CD4-positive, alpha-beta T cell (primary cell): Measurements from ENCODE around the gene SPEM1. TPM values are rescaled to one million over a fixed set of nuclear protein-coding genes. Genes with fewer than 3 reads are reported as not detected.

Source experiments
- ATAC-seq: fragments of 200-7000 bp; cut with Tn5 transposase; one replicate; pipeline ENCODE4 v1.10.0; 2022; ENCODE audit warnings: mild to moderate bottlenecking; ENCODE audit not compliant: poor library complexity
- CTCF ChIA-PET: fragments of 350-600 bp; sonication (Branson Sonifier 250); formaldehyde crosslinking; loops from one replicate; lab custom pipeline; 2021; ENCODE audit warnings: antibody characterized with exemption, inconsistent platforms; lab: Charles Lee
- POLR2A ChIA-PET: fragments of 350-600 bp; sonication (Branson Sonifier 250); formaldehyde crosslinking; loops from one replicate; lab custom pipeline; 2021; ENCODE audit warnings: antibody characterized with exemption, inconsistent platforms; lab: Charles Lee
- DNase-seq, 14 experiments: peaks; one replicate each; pipeline ENCODE4 v3.0.0-alpha.2; 2013 to 2020; ENCODE audit warnings: mixed read lengths in 2 of 14
- H3K27ac ChIP-seq, 2 donors: one replicate each; pipeline versions ENCODE4 v1.5.1 to v1.7.0; 2013; ENCODE audit warnings: low read length in 2 of 2, low read depth in 1 of 2, mild to moderate bottlenecking in 1 of 2
- H3K27me3 ChIP-seq, 2 experiments: 1 replicate in 1 of 2; 2 replicates in 1 of 2; pipeline versions ENCODE4 v1.6.1 to v1.7.0; 2013; ENCODE audit warnings: low read length in 2 of 2, control low read depth in 1 of 2, mild to moderate bottlenecking in 1 of 2, moderate library complexity in 1 of 2; ENCODE audit not compliant: insufficient read depth in 2 of 2, control insufficient read depth in 1 of 2
- H3K36me3 ChIP-seq: one replicate; pipeline ENCODE4 v1.6.1; 2013; ENCODE audit warnings: low read length, control low read depth; ENCODE audit not compliant: insufficient read depth
- H3K4me1 ChIP-seq: one replicate; pipeline ENCODE4 v1.6.1; 2013; ENCODE audit warnings: low read length, control low read depth; ENCODE audit not compliant: insufficient read depth
- H3K4me3 ChIP-seq: one replicate; pipeline ENCODE4 v1.5.1; 2013; ENCODE audit warnings: mild to moderate bottlenecking, low read length, moderate library complexity
- H3K9me3 ChIP-seq, 2 experiments: 1 replicate in 1 of 2; 2 replicates in 1 of 2; pipeline versions ENCODE4 v1.6.1 to v1.7.0; 2013; ENCODE audit warnings: low read length in 2 of 2, mild to moderate bottlenecking in 2 of 2, control low read depth in 1 of 2, moderate library complexity in 1 of 2; ENCODE audit not compliant: control insufficient read depth in 1 of 2, insufficient read depth in 1 of 2
- H3K27ac Mint-ChIP-seq: one replicate; pipeline ENCODE4 v1.8.0; 2020; ENCODE audit warnings: mixed read lengths
- H3K27me3 Mint-ChIP-seq: one replicate; pipeline ENCODE4 v1.8.0; 2021; ENCODE audit warnings: mixed read lengths
- H3K36me3 Mint-ChIP-seq: one replicate; pipeline ENCODE4 v1.8.0; 2021; ENCODE audit warnings: low read depth, mixed read lengths
- H3K4me1 Mint-ChIP-seq: one replicate; pipeline ENCODE4 v1.8.0; 2021; ENCODE audit warnings: low read depth, mixed read lengths
- H3K4me3 Mint-ChIP-seq: one replicate; pipeline ENCODE4 v1.8.0; 2020; ENCODE audit warnings: mild to moderate bottlenecking, mixed read lengths
- H3K9me3 Mint-ChIP-seq: one replicate; pipeline ENCODE4 v1.8.0; 2020; ENCODE audit warnings: mixed read lengths
- CTCF ChIP-seq: fragments of 200-600 bp; IDR thresholded peaks from one replicate; pipeline ENCODE4 v1.8.0; 2022; ENCODE audit warnings: antibody characterized with exemption, mild to moderate bottlenecking
- intact Hi-C, 2 experiments: fragments of 100-400 bp; cut with DNase I in 1 of 2; cut with micrococcal nuclease in 1 of 2; formaldehyde crosslinking; loops; one replicate each; pipeline versions ENCODE4 v1.15.1 to v1.9.0; 2023 to 2025; cut with DNase I, micrococcal nuclease
- total RNA-seq, 174 experiments: library from RNA in 2 of 174; stranded (reverse) in 2 of 174; gene quantifications; one replicate each; pipeline ENCODE4 v1.2.3 and lab custom pipeline; 2021 to 2026

Gene SPEM1
- total RNA-seq, 2 experiments from 2014 or later, result not detected

- Histone ChIP-seq H3K4me3 (no peak overlapping the region), H3K4me1 (no peaks in the 10 kb centered on the region), H3K27ac (no peak overlapping the region), H3K27me3 (no peaks in the 10 kb centered on the region), H3K9me3 (peaks cover 0 to 3% of the 10 kb centered on the region in 2 experiments), H3K36me3 (no peaks in the 10 kb centered on the region)
- Mint-ChIP-seq H3K36me3 (no peaks in the 10 kb centered on the region), H3K9me3 (no peaks in the 10 kb centered on the region), H3K4me1 (no peaks in the 10 kb centered on the region), H3K27me3 (no peaks in the 10 kb centered on the region), H3K27ac (no peak overlapping the region), H3K4me3 (no peak overlapping the region)
- ATAC-seq (peak; percentile 32), DNase-seq (peak in 3 of 14 experiments; percentile 16 to 42 (median 32))
- POLR2A ChIA-PET, result no interaction called here
- CTCF ChIA-PET, result no interaction called here
- no peak for TF ChIP-seq CTCF
- intact Hi-C loops, result loop anchor here in 1 of 2 experiments (5.0 kb wide), 1 partner anchor 59 kb away; the partner anchor contains the start of gene TMEM95
Measured at GRCh38 chr17:7416323-7416722, 3.8 kb upstream of the SPEM1 start.

- no peak overlapping the region for H3K27ac Mint-ChIP-seq
- DNase-seq (peak in 1 of 14 experiments; percentile 26), ATAC-seq (no peak)
- peaks cover 0 to 3% of the 10 kb centered on the region in 2 experiments for H3K9me3 ChIP-seq
- no peaks in the 10 kb centered on the region for H3K27me3 ChIP-seq
- H3K36me3 Mint-ChIP-seq, result no peaks in the 10 kb centered on the region
- H3K4me1 ChIP-seq, result no peaks in the 10 kb centered on the region
- H3K27ac ChIP-seq, result no peak overlapping the region
- ChIA-PET CTCF (no interaction called here), POLR2A (no interaction called here)
- intact Hi-C loops, result loop anchor here in 1 of 2 experiments (5.0 kb wide), 1 partner anchor 60 kb away; the partner anchor contains the start of gene TMEM95
- no peak overlapping the region for H3K4me3 Mint-ChIP-seq
- H3K27me3 Mint-ChIP-seq, result no peaks in the 10 kb centered on the region
- no peaks in the 10 kb centered on the region for H3K36me3 ChIP-seq
- H3K4me3 ChIP-seq, result no peak overlapping the region
- H3K9me3 Mint-ChIP-seq, result no peaks in the 10 kb centered on the region
- TF ChIP-seq CTCF, result no peak
- no peaks in the 10 kb centered on the region for H3K4me1 Mint-ChIP-seq
Measured at GRCh38 chr17:7417056-7417655, 3.0 kb upstream of the SPEM1 start.

- POLR2A ChIA-PET, result no interaction called here
- no peak for TF ChIP-seq CTCF
Measured at GRCh38 chr17:7418472-7419152, 1.5 kb upstream of the SPEM1 start.

More at GRCh38 chr17:7418472-7419152, 1.5 kb upstream of the SPEM1 start:
- Histone ChIP-seq H3K27me3 (no peaks in the 10 kb centered on the region), H3K4me1 (no peaks in the 10 kb centered on the region), H3K27ac (no peak overlapping the region), H3K9me3 (peaks cover 0 to 3% of the 10 kb centered on the region in 2 experiments), H3K4me3 (no peak overlapping the region), H3K36me3 (no peaks in the 10 kb centered on the region)
- Mint-ChIP-seq H3K4me1 (no peaks in the 10 kb centered on the region), H3K27me3 (no peaks in the 10 kb centered on the region), H3K27ac (no peak overlapping the region), H3K36me3 (no peaks in the 10 kb centered on the region), H3K9me3 (no peaks in the 10 kb centered on the region), H3K4me3 (no peak overlapping the region)
- intact Hi-C loops, result loop anchor here in 1 of 2 experiments (5.0 kb wide), 1 partner anchor 61 kb away; the partner anchor contains the start of gene TMEM95
- ATAC-seq (no peak), DNase-seq (no peak)
- CTCF ChIA-PET, result no interaction called here
